Measurements from ENCODE around the gene TRABD2A. TPM values are rescaled to one million over a fixed set of nuclear protein-coding genes. Genes with fewer than 3 reads are reported as not detected.

Gene TRABD2A
- total and polyA plus RNA-seq, 9 of the 15 experiments (the other 6 are each of a cell fraction or from before 2014, with no cell fraction given): 0.07 to 0.45 (median 0.25) TPM

DNA sequence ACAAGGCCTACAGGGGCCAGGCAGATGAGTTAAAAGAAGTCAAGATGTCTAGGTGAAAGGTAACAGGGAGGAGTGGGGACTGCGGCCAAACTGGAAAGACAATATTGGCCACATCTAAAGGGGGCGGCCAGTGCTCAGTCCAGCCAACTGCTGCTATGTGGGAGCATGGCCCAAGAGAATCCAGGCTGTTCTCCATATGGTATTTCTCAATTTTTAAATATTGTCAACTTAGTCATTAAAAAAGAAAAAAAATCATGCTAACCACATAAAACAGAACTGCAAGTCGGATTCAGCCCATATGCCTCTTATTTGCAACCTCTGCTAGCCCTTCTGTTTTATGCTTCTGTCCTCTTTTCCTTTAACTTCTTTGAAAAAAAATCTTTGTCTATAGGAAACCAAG is 14.8 kb downstream of the TRABD2A start:
- POLR2A ChIA-PET: no interaction called here
- ATAC-seq: no peak
- Histone ChIP-seq H3K36me3 (ENCODE audit: control insufficient read depth, insufficient read depth, low read length) (no peaks in the 10 kb centered on the region), H2AFZ (ENCODE audit: low read depth, low read length) (no peak overlapping the region), H4K20me1 (replicated peaks; ENCODE audit: control insufficient read depth, insufficient read depth, low read length) (no peaks in the 10 kb centered on the region; the same call in 1 of the 2 replicates), H3K4me3 (no peak overlapping the region), H3K27ac (ENCODE audit: extremely low read depth, low read depth, low read length) (no peak overlapping the region), H3K4me1 (replicated peaks in 1 of 2; ENCODE audit: control insufficient read depth in 2 of 2, insufficient read depth in 2 of 2, low read length in 2 of 2) (no peaks in the 10 kb centered on the region), H3K9me3 (replicated peaks; ENCODE audit: control insufficient read depth, insufficient read depth, low read depth, low read length) (no peaks in the 10 kb centered on the region), H3K4me2 (ENCODE audit: insufficient read depth, low read length) (no peak overlapping the region), H3K27me3 (ENCODE audit: control insufficient read depth in 2 of 2, insufficient read depth in 2 of 2, low read length in 2 of 2) (peaks cover 14 to 35% of the 10 kb centered on the region in 2 experiments), H3K79me2 (ENCODE audit: control insufficient read depth, insufficient read depth, low read length) (no peaks in the 10 kb centered on the region), H3K9ac (ENCODE audit: insufficient read depth in 1 of 2, low read depth in 2 of 2, low read length in 2 of 2) (no peak overlapping the region), H3K9me1 (ENCODE audit: control insufficient read depth, insufficient read depth, low read length) (no peaks in the 10 kb centered on the region)
- CTCF ChIA-PET (ENCODE audit: low intra/inter-chr PET ratio): interaction anchor here (1.5 kb wide), 1 partner anchor 371 kb away, joined by 3 read pairs; no protein-coding TSS in a partner anchor
- no peak for DNase-seq (ENCODE audit: extremely low read depth in 1 of 4, low spot score in 3 of 4)
- FAIRE-seq: no peak
- 0% methylated on average over 3 of the region's 3 CpGs for WGBS (ENCODE audit: insufficient coverage, low coverage, missing lambda C conversion rate)
- in situ Hi-C loops (cut with MboI) (loop anchor here (5.0 kb wide), 1 partner anchor 369 kb away; no protein-coding TSS in a partner anchor), intact Hi-C loops (cut with micrococcal nuclease) (no loop called here)
- no TSS peak for BruUV-seq (replicated peaks)
- TF ChIP-seq NCOR1 (IDR thresholded peaks at IDR 0.05) (no peak), SP1 (CRISPR knock-in tag; IDR thresholded peaks at IDR 0.05) (no peak), ZNF561 (CRISPR knock-in tag; conservative IDR thresholded peaks at IDR 0.05) (no peak), ZNF583 (CRISPR knock-in tag; IDR thresholded peaks at IDR 0.05) (no peak), TCF7 (IDR thresholded peaks at IDR 0.05; ENCODE audit: borderline replicate concordance) (no peak), FOXP4 (CRISPR knock-in tag; IDR thresholded peaks at IDR 0.05; ENCODE audit: borderline replicate concordance) (no peak), ZNF444 (CRISPR knock-in tag; IDR thresholded peaks at IDR 0.05) (no peak), ZNF174 (CRISPR knock-in tag; IDR thresholded peaks at IDR 0.05) (no peak), SFPQ (IDR thresholded peaks at IDR 0.05; ENCODE audit: low read depth, low read length) (no peak), ZNF77 (CRISPR knock-in tag; IDR thresholded peaks at IDR 0.05) (no peak), ZSCAN29 (IDR thresholded peaks at IDR 0.05) (no peak), TRIM28 (IDR thresholded peaks at IDR 0.05) (no peak), ZNF398 (CRISPR knock-in tag; IDR thresholded peaks at IDR 0.05) (no peak)
- TF ChIP-seq, protein P1, sequence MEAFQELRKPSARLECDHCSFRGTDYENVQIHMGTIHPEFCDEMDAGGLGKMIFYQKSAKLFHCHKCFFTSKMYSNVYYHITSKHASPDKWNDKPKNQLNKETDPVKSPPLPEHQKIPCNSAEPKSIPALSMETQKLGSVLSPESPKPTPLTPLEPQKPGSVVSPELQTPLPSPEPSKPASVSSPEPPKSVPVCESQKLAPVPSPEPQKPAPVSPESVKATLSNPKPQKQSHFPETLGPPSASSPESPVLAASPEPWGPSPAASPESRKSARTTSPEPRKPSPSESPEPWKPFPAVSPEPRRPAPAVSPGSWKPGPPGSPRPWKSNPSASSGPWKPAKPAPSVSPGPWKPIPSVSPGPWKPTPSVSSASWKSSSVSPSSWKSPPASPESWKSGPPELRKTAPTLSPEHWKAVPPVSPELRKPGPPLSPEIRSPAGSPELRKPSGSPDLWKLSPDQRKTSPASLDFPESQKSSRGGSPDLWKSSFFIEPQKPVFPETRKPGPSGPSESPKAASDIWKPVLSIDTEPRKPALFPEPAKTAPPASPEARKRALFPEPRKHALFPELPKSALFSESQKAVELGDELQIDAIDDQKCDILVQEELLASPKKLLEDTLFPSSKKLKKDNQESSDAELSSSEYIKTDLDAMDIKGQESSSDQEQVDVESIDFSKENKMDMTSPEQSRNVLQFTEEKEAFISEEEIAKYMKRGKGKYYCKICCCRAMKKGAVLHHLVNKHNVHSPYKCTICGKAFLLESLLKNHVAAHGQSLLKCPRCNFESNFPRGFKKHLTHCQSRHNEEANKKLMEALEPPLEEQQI (IDR thresholded peaks at IDR 0.05): no peak
